HCT116 (cell line): ENCODE results near the gene ZNF3. TPM values are rescaled to one million over a fixed set of nuclear protein-coding genes. Genes with fewer than 3 reads are reported as not detected.

Experiments
- ATAC-seq: fragments of 200-7000 bp; cut with Tn5 transposase; 2 replicates; pipeline ENCODE4 v1.9.1; 2020; ENCODE audit warnings: mild to moderate bottlenecking, moderate library complexity
- BruUV-seq: library from RNA; stranded (reverse); fragments of 400-500 nt; replicated peaks from 2 replicates; lab custom pipeline; 2021; lab: Mats Ljungman, UMichigan
- CTCF ChIA-PET: fragments of 300-600 bp; sonication (Branson Sonifier 250); formaldehyde crosslinking; loops from one replicate; lab custom pipeline; 2021; ENCODE audit warnings: antibody characterized with exemption; lab: Charles Lee
- POLR2A ChIA-PET: fragments of 300-600, 350-600 bp; sonication (Branson Sonifier 250); formaldehyde crosslinking; loops from one replicate; lab custom pipeline; 2021; ENCODE audit warnings: antibody characterized with exemption; lab: Charles Lee
- RAD21 ChIA-PET, 2 experiments: fragments of 300-600 bp; sonication (Branson Sonifier 250); formaldehyde crosslinking; loops; one replicate each; lab custom pipeline; 2023; ENCODE audit warnings: low total read pairs in 2 of 2; ENCODE audit not compliant: uncharacterized antibody in 2 of 2, unreplicated experiment in 2 of 2, low non-redundant PET in 1 of 2; lab: Charles Lee
- DNase-seq: peaks from one replicate; pipeline ENCODE4 v3.0.0-alpha.2; 2010; ENCODE audit warnings: low read depth, low spot score
- H2AFZ ChIP-seq: fragments of 200-600 bp; shearing (Covaris generic), sonication (generic); 2 replicates; pipeline ENCODE4 v1.6.1; 2017; ENCODE audit warnings: low read depth, mixed run types, mixed read lengths, antibody characterized with exemption, low read length; ENCODE audit not compliant: poor library complexity, severe bottlenecking
- H3K27ac ChIP-seq: 2 replicates; pipeline ENCODE4 v1.5.1; 2012; ENCODE audit warnings: low read depth, low read length
- H3K27me3 ChIP-seq: fragments of 200-600 bp; sonication (generic); 2 replicates; pipeline ENCODE4 v1.6.1; 2016; ENCODE audit warnings: mixed run types, low read length, mixed read lengths; ENCODE audit not compliant: insufficient read depth
- H3K36me3 ChIP-seq, 2 experiments: fragments of 200-500 bp in 1 of 2; fragments of 200-600 bp in 1 of 2; sonication (Bioruptor generic) in 1 of 2; sonication (generic) in 1 of 2; 2 replicates each; pipeline versions ENCODE4 v1.5.1 to v1.6.1; 2014 to 2016; ENCODE audit warnings: low read length in 2 of 2, inconsistent platforms in 1 of 2, mixed read lengths in 1 of 2, mixed run types in 1 of 2; ENCODE audit not compliant: insufficient read depth in 2 of 2, control insufficient read depth in 1 of 2
- H3K4me1 ChIP-seq, 2 experiments: fragments of 200-600 bp in 1 of 2; sonication (generic) in 1 of 2; 2 replicates each; pipeline versions ENCODE4 v1.5.1 to v1.6.1; 2012 to 2017; ENCODE audit warnings: low read length in 2 of 2, inconsistent platforms in 1 of 2, mild to moderate bottlenecking in 1 of 2, mixed read lengths in 1 of 2, mixed run types in 1 of 2, moderate library complexity in 1 of 2; ENCODE audit not compliant: insufficient read depth in 2 of 2, control insufficient read depth in 1 of 2
- H3K4me2 ChIP-seq: fragments of 200-600 bp; sonication (generic); 2 replicates; pipeline ENCODE4 v1.6.1; 2017; ENCODE audit warnings: mixed run types, low read length, mixed read lengths
- H3K4me3 ChIP-seq, 2 experiments: fragments of 200-600 bp in 1 of 2; sonication (generic) in 1 of 2; replicated peaks in 1 of 2; 2 replicates each; pipeline ENCODE4 v1.5.1; 2011 to 2016; ENCODE audit warnings: low read length in 2 of 2, control low read depth in 1 of 2, low read depth in 1 of 2, mild to moderate bottlenecking in 1 of 2, mixed read lengths in 1 of 2, mixed run types in 1 of 2
- H3K79me2 ChIP-seq: fragments of 200-600 bp; sonication (generic); 2 replicates; pipeline ENCODE4 v1.6.1; 2017; ENCODE audit warnings: mild to moderate bottlenecking, mixed run types, low read length, moderate library complexity, mixed read lengths; ENCODE audit not compliant: insufficient read depth
- H3K9ac ChIP-seq: fragments of 200-600 bp; sonication (generic); 2 replicates; pipeline ENCODE4 v1.6.1; 2016; ENCODE audit warnings: low read length, mixed read lengths
- H3K9me2 ChIP-seq: fragments of 200-600 bp; sonication (generic), shearing (Covaris generic); 2 replicates; pipeline ENCODE4 v1.6.1; 2017; ENCODE audit warnings: mixed run types, mild to moderate bottlenecking, moderate library complexity; ENCODE audit not compliant: insufficient read depth
- H3K9me3 ChIP-seq, 2 experiments: fragments of 200-500 bp in 1 of 2; fragments of 200-600 bp in 1 of 2; sonication (Bioruptor generic) in 1 of 2; sonication (generic) in 1 of 2; 2 replicates each; pipeline ENCODE4 v1.6.1; 2014 to 2017; ENCODE audit warnings: low read length in 2 of 2, mixed read lengths in 2 of 2, inconsistent platforms in 1 of 2, low read depth in 1 of 2, mild to moderate bottlenecking in 1 of 2, mixed run types in 1 of 2, moderate library complexity in 1 of 2; ENCODE audit not compliant: control insufficient read depth in 1 of 2, insufficient read depth in 1 of 2
- H4K20me1 ChIP-seq: fragments of 200-600 bp; sonication (generic), shearing (Covaris generic); 2 replicates; pipeline ENCODE4 v1.6.1; 2017; ENCODE audit warnings: mixed run types, mild to moderate bottlenecking, moderate library complexity; ENCODE audit not compliant: insufficient read depth
- EGR1 ChIP-seq: IDR thresholded peaks from 2 replicates; pipeline ENCODE4 v1.6.1; 2012; ENCODE audit warnings: low read depth
- ELF1 ChIP-seq: IDR thresholded peaks from 2 replicates; pipeline ENCODE4 v1.6.1; 2012; ENCODE audit warnings: low read depth, borderline replicate concordance
- EZH2 ChIP-seq: fragments of 200-600 bp; sonication (generic); IDR thresholded peaks from 2 replicates; pipeline ENCODE4 v1.6.1; 2017; ENCODE audit warnings: antibody characterized with exemption, mixed run types
- EZH2phosphoT487 ChIP-seq: fragments of 200-600 bp; IDR thresholded peaks from 2 replicates; pipeline ENCODE4 v1.6.1; 2018; ENCODE audit warnings: antibody characterized with exemption, borderline replicate concordance
- SIN3A ChIP-seq: IDR thresholded peaks from 2 replicates; pipeline ENCODE4 v1.6.1; 2012; ENCODE audit warnings: low read depth
- SRF ChIP-seq: IDR thresholded peaks from 2 replicates; pipeline ENCODE4 v1.6.1; 2012; ENCODE audit warnings: low read depth
- YY1 ChIP-seq: IDR thresholded peaks from 2 replicates; pipeline ENCODE4 v1.6.1; 2011; ENCODE audit warnings: low read length, low read depth, moderate library complexity, mild to moderate bottlenecking; ENCODE audit not compliant: insufficient replicate concordance; ENCODE audit errors: extremely low read depth
- intact Hi-C: fragments of 100-400 bp; cut with micrococcal nuclease; formaldehyde crosslinking; loops from 2 replicates; pipeline ENCODE4 v1.10.0; 2022
- total RNA-seq: library from RNA; stranded (reverse); gene quantifications from one replicate; pipeline ENCODE4 v1.2.1, GENCODE V29; 2021; ENCODE audit not compliant: unreplicated experiment
- TF ChIP-seq, protein P1 (sequence below): IDR thresholded peaks from 2 replicates; pipeline ENCODE4 v1.6.1; 2011; ENCODE audit warnings: mild to moderate bottlenecking, low read length, moderate library complexity; ENCODE audit not compliant: insufficient replicate concordance; ENCODE audit errors: extremely low read depth
- TF ChIP-seq, protein P2 (sequence below): IDR thresholded peaks from 2 replicates; pipeline ENCODE4 v1.6.1; 2012; ENCODE audit warnings: low read depth

The ZNF3 gene
- total RNA-seq, 1 experiment from 2014 or later: 28.2 TPM

- TF ChIP-seq EZH2phosphoT487 (no peak), EGR1 (no peak)
Measured at GRCh38 chr7:100085515-100085914, 4.0 kb upstream of the ZNF3 start (continued).

DNA sequence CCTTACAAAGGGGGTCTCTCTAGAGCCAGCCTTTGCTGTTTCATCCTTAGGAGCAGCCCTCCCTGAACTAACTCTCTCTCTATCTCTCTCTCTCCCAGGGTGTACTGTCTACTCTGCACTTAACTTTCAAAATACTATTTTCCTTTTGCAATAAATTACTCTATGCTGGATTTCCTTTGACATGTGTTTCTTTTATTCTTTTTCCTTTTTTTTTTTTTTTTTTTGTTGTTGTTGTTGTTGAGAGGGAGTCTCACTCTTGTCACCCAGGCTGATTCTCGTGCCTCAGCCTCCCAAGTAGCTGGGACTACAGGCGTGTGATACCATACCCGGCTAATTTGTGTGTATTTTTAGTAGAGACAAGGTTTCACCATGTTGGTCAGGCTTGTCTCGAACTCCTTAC is 1.5 kb upstream of the ZNF3 start:
- Histone ChIP-seq H3K9me2 (no peaks in the 10 kb centered on the region), H3K4me3 (peak overlapping the region in 1 of 2 experiments; percentile 77; a peak in 1 of 4 replicates), H3K4me1 (peaks cover 14 to 38% of the 10 kb centered on the region in 2 experiments), H3K79me2 (peaks cover 34% of the 10 kb centered on the region), H3K27me3 (no peaks in the 10 kb centered on the region), H2AFZ (peak overlapping the region; percentile 20), H4K20me1 (no peaks in the 10 kb centered on the region), H3K9ac (peak overlapping the region; percentile 83; the same call in 1 of the 2 replicates), H3K4me2 (peak overlapping the region; percentile 87), H3K36me3 (peaks cover 15 to 18% of the 10 kb centered on the region in 2 experiments; a peak in 3 of 4 replicates), H3K9me3 (no peaks in the 10 kb centered on the region), H3K27ac (no peak overlapping the region; the same call in 1 of the 2 replicates)
- TF ChIP-seq, protein P1, sequence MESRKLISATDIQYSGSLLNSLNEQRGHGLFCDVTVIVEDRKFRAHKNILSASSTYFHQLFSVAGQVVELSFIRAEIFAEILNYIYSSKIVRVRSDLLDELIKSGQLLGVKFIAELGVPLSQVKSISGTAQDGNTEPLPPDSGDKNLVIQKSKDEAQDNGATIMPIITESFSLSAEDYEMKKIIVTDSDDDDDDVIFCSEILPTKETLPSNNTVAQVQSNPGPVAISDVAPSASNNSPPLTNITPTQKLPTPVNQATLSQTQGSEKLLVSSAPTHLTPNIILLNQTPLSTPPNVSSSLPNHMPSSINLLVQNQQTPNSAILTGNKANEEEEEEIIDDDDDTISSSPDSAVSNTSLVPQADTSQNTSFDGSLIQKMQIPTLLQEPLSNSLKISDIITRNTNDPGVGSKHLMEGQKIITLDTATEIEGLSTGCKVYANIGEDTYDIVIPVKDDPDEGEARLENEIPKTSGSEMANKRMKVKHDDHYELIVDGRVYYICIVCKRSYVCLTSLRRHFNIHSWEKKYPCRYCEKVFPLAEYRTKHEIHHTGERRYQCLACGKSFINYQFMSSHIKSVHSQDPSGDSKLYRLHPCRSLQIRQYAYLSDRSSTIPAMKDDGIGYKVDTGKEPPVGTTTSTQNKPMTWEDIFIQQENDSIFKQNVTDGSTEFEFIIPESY: no peak
- no peak for TF ChIP-seq EZH2
- TF ChIP-seq, protein P2, sequence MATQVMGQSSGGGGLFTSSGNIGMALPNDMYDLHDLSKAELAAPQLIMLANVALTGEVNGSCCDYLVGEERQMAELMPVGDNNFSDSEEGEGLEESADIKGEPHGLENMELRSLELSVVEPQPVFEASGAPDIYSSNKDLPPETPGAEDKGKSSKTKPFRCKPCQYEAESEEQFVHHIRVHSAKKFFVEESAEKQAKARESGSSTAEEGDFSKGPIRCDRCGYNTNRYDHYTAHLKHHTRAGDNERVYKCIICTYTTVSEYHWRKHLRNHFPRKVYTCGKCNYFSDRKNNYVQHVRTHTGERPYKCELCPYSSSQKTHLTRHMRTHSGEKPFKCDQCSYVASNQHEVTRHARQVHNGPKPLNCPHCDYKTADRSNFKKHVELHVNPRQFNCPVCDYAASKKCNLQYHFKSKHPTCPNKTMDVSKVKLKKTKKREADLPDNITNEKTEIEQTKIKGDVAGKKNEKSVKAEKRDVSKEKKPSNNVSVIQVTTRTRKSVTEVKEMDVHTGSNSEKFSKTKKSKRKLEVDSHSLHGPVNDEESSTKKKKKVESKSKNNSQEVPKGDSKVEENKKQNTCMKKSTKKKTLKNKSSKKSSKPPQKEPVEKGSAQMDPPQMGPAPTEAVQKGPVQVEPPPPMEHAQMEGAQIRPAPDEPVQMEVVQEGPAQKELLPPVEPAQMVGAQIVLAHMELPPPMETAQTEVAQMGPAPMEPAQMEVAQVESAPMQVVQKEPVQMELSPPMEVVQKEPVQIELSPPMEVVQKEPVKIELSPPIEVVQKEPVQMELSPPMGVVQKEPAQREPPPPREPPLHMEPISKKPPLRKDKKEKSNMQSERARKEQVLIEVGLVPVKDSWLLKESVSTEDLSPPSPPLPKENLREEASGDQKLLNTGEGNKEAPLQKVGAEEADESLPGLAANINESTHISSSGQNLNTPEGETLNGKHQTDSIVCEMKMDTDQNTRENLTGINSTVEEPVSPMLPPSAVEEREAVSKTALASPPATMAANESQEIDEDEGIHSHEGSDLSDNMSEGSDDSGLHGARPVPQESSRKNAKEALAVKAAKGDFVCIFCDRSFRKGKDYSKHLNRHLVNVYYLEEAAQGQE: no peak
- no peak for TF ChIP-seq YY1
- TF ChIP-seq SRF: no peak
- no peak for TF ChIP-seq ELF1
- no peak for TF ChIP-seq SIN3A
- intact Hi-C loops: no loop called here
- no peak for DNase-seq
- ChIA-PET POLR2A (interaction anchor here (0.7 to 1.7 kb wide), 5 partner anchors 15 to 169 kb away, joined by 3 to 18 read pairs (median 4); partner anchors contain the start of genes AP4M1, LAMTOR4 and MCM7), CTCF (interaction anchor here (0.8 to 1.5 kb wide), 6 partner anchors 19 to 611 kb away, joined by 3 to 6 read pairs (median 4); partner anchors contain the start of genes AP4M1, GJC3 and MBLAC1), RAD21 (interaction anchor here (0.6 to 1.0 kb wide), 3 partner anchors 19 to 325 kb away, joined by 3 read pairs; no protein-coding TSS in a partner anchor)
- ATAC-seq: no peak
- BruUV-seq: no TSS peak
